SK-N-SH (cell line): Measurements from ENCODE around the gene CDH4. TPM values are rescaled to one million over a fixed set of nuclear protein-coding genes. Genes with fewer than 3 reads are reported as not detected.

Source experiments
- CTCF ChIA-PET: fragments of 300-600, 350-600 bp; formaldehyde crosslinking; extraction: SDS; loops from one replicate; lab custom pipeline; 2021; lab: Yijun Ruan, JAX
- POLR2A ChIA-PET: fragments of 350-600 bp; sonication (Branson Sonifier 250); formaldehyde crosslinking; extraction: SDS; loops from one replicate; lab custom pipeline; 2020; ENCODE audit warnings: antibody characterized with exemption, inconsistent platforms; lab: Yijun Ruan, JAX
- DNase-seq: peaks from one replicate; pipeline ENCODE4 v3.0.0; 2012
- H2AFZ ChIP-seq: fragments of 200-600 bp; sonication (generic); 2 replicates; pipeline ENCODE4 v1.8.1; 2016; ENCODE audit warnings: antibody characterized with exemption, mild to moderate bottlenecking, low read depth
- H3F3A ChIP-seq: fragments of 200-600 bp; sonication (generic); replicated peaks from 2 replicates; pipeline ENCODE3; 2016; ENCODE audit warnings: antibody characterized with exemption, mild to moderate bottlenecking; ENCODE audit not compliant: insufficient read depth
- H3K27ac ChIP-seq, 2 experiments: fragments of 200-500 bp in 1 of 2; fragments of 200-600 bp in 1 of 2; sonication (Bioruptor generic) in 1 of 2; sonication (generic), shearing (Covaris generic) in 1 of 2; 2 replicates each; pipeline versions ENCODE4 v1.5.1 to v1.6.1; 2014 to 2016; ENCODE audit warnings: low read depth in 2 of 2, inconsistent platforms in 1 of 2, low read length in 1 of 2, mild to moderate bottlenecking in 1 of 2, mixed read lengths in 1 of 2
- H3K27me3 ChIP-seq: fragments of 200-600 bp; sonication (generic), shearing (Covaris generic); 2 replicates; pipeline ENCODE4 v1.6.1; 2016; ENCODE audit warnings: mixed run types; ENCODE audit not compliant: insufficient read depth
- H3K36me3 ChIP-seq, 2 experiments: fragments of 200-500 bp in 1 of 2; fragments of 200-600 bp in 1 of 2; sonication (Bioruptor generic) in 1 of 2; sonication (generic) in 1 of 2; replicated peaks in 1 of 2; 2 replicates each; pipeline versions ENCODE3 to v1.5.1; 2014 to 2016; ENCODE audit warnings: low read length in 1 of 2, mild to moderate bottlenecking in 1 of 2; ENCODE audit not compliant: insufficient read depth in 2 of 2, control insufficient read depth in 1 of 2
- H3K4me1 ChIP-seq, 2 experiments: fragments of 200-500 bp in 1 of 2; fragments of 200-600 bp in 1 of 2; sonication (Bioruptor generic) in 1 of 2; sonication (generic), shearing (Covaris generic) in 1 of 2; 2 replicates each; pipeline versions ENCODE4 v1.5.1 to v1.6.1; 2014 to 2016; ENCODE audit warnings: low read depth in 1 of 2, low read length in 1 of 2, mixed run types in 1 of 2; ENCODE audit not compliant: insufficient read depth in 2 of 2, control insufficient read depth in 1 of 2
- H3K4me2 ChIP-seq: fragments of 200-600 bp; sonication (generic), shearing (Covaris generic); 2 replicates; pipeline ENCODE4 v1.6.1; 2017; ENCODE audit warnings: mixed run types
- H3K4me3 ChIP-seq, 2 experiments: fragments of 200-500 bp in 1 of 2; fragments of 200-600 bp in 1 of 2; sonication (Bioruptor generic) in 1 of 2; sonication (generic), shearing (Covaris generic) in 1 of 2; 2 replicates each; pipeline versions ENCODE4 v1.5.1 to v1.8.1; 2014 to 2016; ENCODE audit warnings: low read depth in 2 of 2, inconsistent platforms in 1 of 2, low read length in 1 of 2, mild to moderate bottlenecking in 1 of 2, mixed read lengths in 1 of 2, moderate library complexity in 1 of 2
- H3K79me2 ChIP-seq: fragments of 200-600 bp; sonication (generic); 2 replicates; pipeline ENCODE4 v1.8.1; 2017; ENCODE audit warnings: mild to moderate bottlenecking; ENCODE audit not compliant: insufficient read depth
- H3K9ac ChIP-seq: fragments of 200-600 bp; sonication (generic); 2 replicates; pipeline ENCODE4 v1.6.1; 2017; ENCODE audit warnings: mixed run types
- H3K9me2 ChIP-seq: fragments of 200-600 bp; sonication (generic); 2 replicates; pipeline ENCODE4 v1.6.1; 2017; ENCODE audit warnings: mixed run types
- H3K9me3 ChIP-seq: fragments of 200-600 bp; sonication (generic); 2 replicates; pipeline ENCODE4 v1.6.1; 2017; ENCODE audit warnings: mixed run types, mild to moderate bottlenecking, moderate library complexity
- H4K20me1 ChIP-seq: fragments of 200-600 bp; sonication (generic); 2 replicates; pipeline ENCODE4 v1.6.1; 2017; ENCODE audit warnings: mild to moderate bottlenecking, mixed run types; ENCODE audit not compliant: insufficient read depth
- EZH2phosphoT487 ChIP-seq: fragments of 200-600 bp; sonication (generic); IDR thresholded peaks from 2 replicates; pipeline ENCODE4 v1.6.1; 2017; ENCODE audit warnings: low read depth, mixed run types, mild to moderate bottlenecking, antibody characterized with exemption, moderate library complexity, borderline replicate concordance
- FOXJ3 ChIP-seq: sonication (generic); formaldehyde crosslinking; IDR thresholded peaks from 2 replicates; pipeline ENCODE4 v1.5.1; 2020; ENCODE audit warnings: mild to moderate bottlenecking, missing genetic modification reagents
- FOXM1 ChIP-seq: IDR thresholded peaks from 2 replicates; pipeline ENCODE4 v1.4.0; 2012; ENCODE audit warnings: low read depth, mild to moderate bottlenecking
- GABPA ChIP-seq: IDR thresholded peaks from 2 replicates; pipeline ENCODE4 v1.4.0; 2012; ENCODE audit warnings: low read depth, mild to moderate bottlenecking
- IRF3 ChIP-seq: fragments of 150-350 bp; IDR thresholded peaks from 2 replicates; pipeline ENCODE4 v1.6.1; 2016; ENCODE audit warnings: mild to moderate bottlenecking, low read depth, low read length
- JUND ChIP-seq: IDR thresholded peaks from 2 replicates; pipeline ENCODE4 v1.4.0; 2012
- MAX ChIP-seq: IDR thresholded peaks from 2 replicates; pipeline ENCODE4 v1.4.0; 2012; ENCODE audit warnings: low read depth
- MEF2A ChIP-seq: IDR thresholded peaks from 2 replicates; pipeline ENCODE4 v1.4.0; 2012; ENCODE audit warnings: low read depth, borderline replicate concordance
- MXI1 ChIP-seq: IDR thresholded peaks from 2 replicates; pipeline ENCODE4 v1.6.1; 2012; ENCODE audit warnings: mild to moderate bottlenecking, low read depth, low read length, improper control_type of control experiment
- NFIC ChIP-seq: IDR thresholded peaks from 2 replicates; pipeline ENCODE4 v1.4.0; 2012; ENCODE audit warnings: borderline replicate concordance
- POLR2AphosphoS5 ChIP-seq: IDR thresholded peaks from 2 replicates; pipeline ENCODE4 v1.6.1; 2012; ENCODE audit warnings: low read depth, low read length
- RCOR1 ChIP-seq: fragments of 150-350 bp; IDR thresholded peaks from 2 replicates; pipeline ENCODE4 v1.6.1; 2017; ENCODE audit warnings: antibody characterized with exemption, low read length
- RXRA ChIP-seq: IDR thresholded peaks from 2 replicates; pipeline ENCODE4 v1.4.0; 2012; ENCODE audit warnings: low read depth, mild to moderate bottlenecking, borderline replicate concordance
- SMC3 ChIP-seq: IDR thresholded peaks from 2 replicates; pipeline ENCODE4 v1.6.1; 2012; ENCODE audit warnings: low read depth, low read length, improper control_type of control experiment
- TAF1 ChIP-seq: IDR thresholded peaks from 2 replicates; pipeline ENCODE4 v1.6.1; 2012; ENCODE audit warnings: low read depth, mild to moderate bottlenecking, low read length, moderate library complexity, borderline replicate concordance
- TEAD4 ChIP-seq: IDR thresholded peaks from 2 replicates; pipeline ENCODE4 v1.4.0; 2012; ENCODE audit warnings: mild to moderate bottlenecking, borderline replicate concordance; ENCODE audit not compliant: insufficient read depth
- USF1 ChIP-seq: IDR thresholded peaks from 2 replicates; pipeline ENCODE4 v1.4.0; 2012; ENCODE audit warnings: low read depth, borderline replicate concordance
- WGBS: methylation state at CpG from one replicate; pipeline ENCODE4 v1.1.6; 2017; ENCODE audit warnings: low lambda C conversion rate; 5-methylcytosine and 5-hydroxymethylcytosine counted together
- polyA plus RNA-seq, 3 experiments: library from polyadenylated mRNA; depleted of rRNA; stranded (reverse); fragments of >200 nt; gene quantifications; 2 replicates each; pipeline ENCODE4 v1.2.3, GENCODE V29; 2012
- TF ChIP-seq, protein P1 (sequence below): fragments of 200-600 bp; sonication (generic); IDR thresholded peaks from 2 replicates; pipeline ENCODE4 v1.6.1; 2017; ENCODE audit warnings: antibody characterized with exemption, mild to moderate bottlenecking, moderate library complexity
- TF ChIP-seq, protein P2 (sequence below): IDR thresholded peaks from 2 replicates; pipeline ENCODE4 v1.4.0; 2012; ENCODE audit warnings: low read depth, borderline replicate concordance
- TF ChIP-seq, protein P3 (sequence below): IDR thresholded peaks from 2 replicates; pipeline ENCODE4; 2012

Gene CDH4
- polyA plus RNA-seq, 1 of the 3 experiments (the other 2 are of a cell fraction): not detected

DNA sequence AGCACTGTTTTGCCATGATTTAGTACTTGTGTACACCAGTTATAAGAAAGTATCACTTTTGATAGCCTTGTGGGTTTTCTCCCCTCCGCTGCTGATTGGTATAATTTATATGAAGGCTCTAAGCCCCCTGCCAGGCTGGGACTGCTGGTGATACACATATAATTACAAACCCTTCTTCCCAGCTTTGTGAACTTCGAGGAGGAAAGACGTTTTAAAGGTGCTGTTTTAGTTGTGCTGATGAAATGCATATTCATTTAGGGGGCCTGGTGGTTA, 567.4 kb downstream of the CDH4 start:
- no peaks in the 10 kb centered on the region for H3K9me2 ChIP-seq
- H3K79me2 ChIP-seq: no peaks in the 10 kb centered on the region
- TF ChIP-seq GABPA: no peak
- TF ChIP-seq NFIC: no peak
- no peak for TF ChIP-seq RXRA
- no peak for TF ChIP-seq JUND
- no peaks in the 10 kb centered on the region for H3K4me1 ChIP-seq
- no peaks in the 10 kb centered on the region for H3K9me3 ChIP-seq
- H3K27ac ChIP-seq: no peak overlapping the region
- WGBS: 25% methylated on average over 3 of the region's 3 CpGs
- H3K4me3 ChIP-seq: no peak overlapping the region
- H3K36me3 ChIP-seq: no peaks in the 10 kb centered on the region
- no peaks in the 10 kb centered on the region for H3F3A ChIP-seq
- H3K9ac ChIP-seq: no peak overlapping the region
- POLR2A ChIA-PET: no interaction called here
- CTCF ChIA-PET: no interaction called here
- no peak overlapping the region for H3K4me2 ChIP-seq
- H4K20me1 ChIP-seq: no peaks in the 10 kb centered on the region
- H2AFZ ChIP-seq: no peak overlapping the region
- no peak for DNase-seq
- H3K27me3 ChIP-seq: no peaks in the 10 kb centered on the region

- Histone ChIP-seq H3K9ac (no peak overlapping the region), H3K9me2 (no peaks in the 10 kb centered on the region), H2AFZ (no peak overlapping the region), H3K9me3 (no peaks in the 10 kb centered on the region), H3K4me2 (no peak overlapping the region), H3F3A (no peaks in the 10 kb centered on the region), H3K4me1 (no peaks in the 10 kb centered on the region), H4K20me1 (no peaks in the 10 kb centered on the region), H3K36me3 (no peaks in the 10 kb centered on the region), H3K4me3 (no peak overlapping the region), H3K27me3 (no peaks in the 10 kb centered on the region), H3K27ac (no peak overlapping the region), H3K79me2 (no peaks in the 10 kb centered on the region)
- ChIA-PET CTCF (no interaction called here), POLR2A (no interaction called here)
- no peak for DNase-seq
- 57% methylated on average over 22 of the region's 27 CpGs for WGBS
- TF ChIP-seq FOXM1: no peak
- TF ChIP-seq, protein P1, sequence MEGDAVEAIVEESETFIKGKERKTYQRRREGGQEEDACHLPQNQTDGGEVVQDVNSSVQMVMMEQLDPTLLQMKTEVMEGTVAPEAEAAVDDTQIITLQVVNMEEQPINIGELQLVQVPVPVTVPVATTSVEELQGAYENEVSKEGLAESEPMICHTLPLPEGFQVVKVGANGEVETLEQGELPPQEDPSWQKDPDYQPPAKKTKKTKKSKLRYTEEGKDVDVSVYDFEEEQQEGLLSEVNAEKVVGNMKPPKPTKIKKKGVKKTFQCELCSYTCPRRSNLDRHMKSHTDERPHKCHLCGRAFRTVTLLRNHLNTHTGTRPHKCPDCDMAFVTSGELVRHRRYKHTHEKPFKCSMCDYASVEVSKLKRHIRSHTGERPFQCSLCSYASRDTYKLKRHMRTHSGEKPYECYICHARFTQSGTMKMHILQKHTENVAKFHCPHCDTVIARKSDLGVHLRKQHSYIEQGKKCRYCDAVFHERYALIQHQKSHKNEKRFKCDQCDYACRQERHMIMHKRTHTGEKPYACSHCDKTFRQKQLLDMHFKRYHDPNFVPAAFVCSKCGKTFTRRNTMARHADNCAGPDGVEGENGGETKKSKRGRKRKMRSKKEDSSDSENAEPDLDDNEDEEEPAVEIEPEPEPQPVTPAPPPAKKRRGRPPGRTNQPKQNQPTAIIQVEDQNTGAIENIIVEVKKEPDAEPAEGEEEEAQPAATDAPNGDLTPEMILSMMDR: no peak
- TF ChIP-seq TEAD4: no peak
- TF ChIP-seq USF1: no peak
- TF ChIP-seq POLR2AphosphoS5: no peak
- TF ChIP-seq, protein P2, sequence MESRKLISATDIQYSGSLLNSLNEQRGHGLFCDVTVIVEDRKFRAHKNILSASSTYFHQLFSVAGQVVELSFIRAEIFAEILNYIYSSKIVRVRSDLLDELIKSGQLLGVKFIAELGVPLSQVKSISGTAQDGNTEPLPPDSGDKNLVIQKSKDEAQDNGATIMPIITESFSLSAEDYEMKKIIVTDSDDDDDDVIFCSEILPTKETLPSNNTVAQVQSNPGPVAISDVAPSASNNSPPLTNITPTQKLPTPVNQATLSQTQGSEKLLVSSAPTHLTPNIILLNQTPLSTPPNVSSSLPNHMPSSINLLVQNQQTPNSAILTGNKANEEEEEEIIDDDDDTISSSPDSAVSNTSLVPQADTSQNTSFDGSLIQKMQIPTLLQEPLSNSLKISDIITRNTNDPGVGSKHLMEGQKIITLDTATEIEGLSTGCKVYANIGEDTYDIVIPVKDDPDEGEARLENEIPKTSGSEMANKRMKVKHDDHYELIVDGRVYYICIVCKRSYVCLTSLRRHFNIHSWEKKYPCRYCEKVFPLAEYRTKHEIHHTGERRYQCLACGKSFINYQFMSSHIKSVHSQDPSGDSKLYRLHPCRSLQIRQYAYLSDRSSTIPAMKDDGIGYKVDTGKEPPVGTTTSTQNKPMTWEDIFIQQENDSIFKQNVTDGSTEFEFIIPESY: no peak
- TF ChIP-seq TAF1: no peak
- TF ChIP-seq SMC3: no peak
- no peak for TF ChIP-seq RXRA
- no peak for TF ChIP-seq MEF2A
- no peak for TF ChIP-seq IRF3
- TF ChIP-seq FOXJ3 (CRISPR knock-in tag): no peak
- no peak for TF ChIP-seq EZH2phosphoT487
- no peak for TF ChIP-seq MAX
- no peak for TF ChIP-seq MXI1
- no peak for TF ChIP-seq RCOR1
- TF ChIP-seq, protein P3, sequence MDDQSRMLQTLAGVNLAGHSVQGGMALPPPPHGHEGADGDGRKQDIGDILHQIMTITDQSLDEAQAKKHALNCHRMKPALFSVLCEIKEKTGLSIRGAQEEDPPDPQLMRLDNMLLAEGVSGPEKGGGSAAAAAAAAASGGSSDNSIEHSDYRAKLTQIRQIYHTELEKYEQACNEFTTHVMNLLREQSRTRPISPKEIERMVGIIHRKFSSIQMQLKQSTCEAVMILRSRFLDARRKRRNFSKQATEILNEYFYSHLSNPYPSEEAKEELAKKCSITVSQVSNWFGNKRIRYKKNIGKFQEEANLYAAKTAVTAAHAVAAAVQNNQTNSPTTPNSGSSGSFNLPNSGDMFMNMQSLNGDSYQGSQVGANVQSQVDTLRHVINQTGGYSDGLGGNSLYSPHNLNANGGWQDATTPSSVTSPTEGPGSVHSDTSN: no peak
Measured at GRCh38 chr20:61819921-61820825, 568.1 kb downstream of the CDH4 start.
